GM13976 (cell line): ENCODE measurements around the gene MIX23.

Source experiments
- DNase-seq: peaks from one replicate; pipeline ENCODE4 v3.0.0; 2012; ENCODE audit warnings: low spot score
- in situ Hi-C: fragments of 300-500 bp; cut with MboI; formaldehyde crosslinking; loops from one replicate; pipeline ENCODE4 v1.12.0; 2022; ENCODE audit warnings: low sequenced_read_pairs, mixed read lengths, inconsistent platforms; ENCODE audit not compliant: unreplicated experiment
- TF ChIP-seq, protein P1 (sequence below): IDR thresholded peaks from 2 replicates; pipeline ENCODE4 v1.5.1; 2012; ENCODE audit warnings: borderline replicate concordance, mild to moderate bottlenecking; ENCODE audit not compliant: insufficient read depth; ENCODE audit errors: extremely low read depth, missing control alignments, control extremely low read depth

The MIX23 gene

DNA sequence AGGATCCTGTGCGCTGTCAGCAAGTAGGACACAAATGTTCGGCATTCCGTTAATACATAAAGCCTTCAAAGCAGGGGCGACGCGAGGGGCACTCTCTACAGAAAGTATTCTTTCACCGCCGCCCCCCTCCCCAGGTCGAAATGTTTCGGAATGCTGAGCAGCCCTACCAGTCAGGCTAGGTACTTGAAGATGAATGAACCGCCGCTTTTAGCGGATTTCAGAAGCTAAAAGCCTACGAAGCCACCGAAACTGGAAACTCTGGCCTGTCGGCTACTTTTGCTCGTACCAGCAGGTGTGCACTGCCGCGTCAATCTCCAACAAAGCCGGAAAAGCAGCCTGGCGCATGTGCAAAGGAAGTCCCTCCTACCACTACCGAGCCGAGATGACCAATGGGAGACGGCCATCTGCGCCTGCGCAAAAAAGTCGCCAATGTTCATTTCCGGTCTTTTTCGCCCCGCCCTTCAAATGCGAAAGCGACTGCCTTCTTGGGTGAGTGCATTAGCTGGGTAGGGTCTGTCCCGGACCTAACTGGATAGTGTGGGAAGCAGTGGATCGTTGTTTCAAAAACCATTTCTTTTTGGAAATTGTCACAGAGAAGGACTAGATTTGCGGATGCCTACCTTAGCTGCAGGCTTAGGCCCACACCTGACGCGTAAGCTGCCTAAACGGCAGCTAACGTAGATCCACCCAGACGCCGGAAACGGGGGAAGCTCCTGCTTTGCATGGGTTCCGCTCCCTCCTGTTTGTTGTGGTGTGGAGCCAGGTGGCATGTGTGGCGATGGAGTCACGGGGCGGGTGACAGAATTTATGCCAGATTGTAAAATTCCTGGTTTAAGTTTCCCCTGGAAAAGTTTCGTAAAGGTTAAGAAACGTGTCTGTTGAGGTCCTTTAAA, 33.0 kb upstream of the MIX23 start, which contains the start of gene WDR5B:
Gene WDR5B (minus strand): TSS at position 301 of the 893 bp plus-strand sequence. CDS start 534 bp downstream, outside the sequence.
- peak; percentile 93 for DNase-seq
- TF ChIP-seq, protein P1, sequence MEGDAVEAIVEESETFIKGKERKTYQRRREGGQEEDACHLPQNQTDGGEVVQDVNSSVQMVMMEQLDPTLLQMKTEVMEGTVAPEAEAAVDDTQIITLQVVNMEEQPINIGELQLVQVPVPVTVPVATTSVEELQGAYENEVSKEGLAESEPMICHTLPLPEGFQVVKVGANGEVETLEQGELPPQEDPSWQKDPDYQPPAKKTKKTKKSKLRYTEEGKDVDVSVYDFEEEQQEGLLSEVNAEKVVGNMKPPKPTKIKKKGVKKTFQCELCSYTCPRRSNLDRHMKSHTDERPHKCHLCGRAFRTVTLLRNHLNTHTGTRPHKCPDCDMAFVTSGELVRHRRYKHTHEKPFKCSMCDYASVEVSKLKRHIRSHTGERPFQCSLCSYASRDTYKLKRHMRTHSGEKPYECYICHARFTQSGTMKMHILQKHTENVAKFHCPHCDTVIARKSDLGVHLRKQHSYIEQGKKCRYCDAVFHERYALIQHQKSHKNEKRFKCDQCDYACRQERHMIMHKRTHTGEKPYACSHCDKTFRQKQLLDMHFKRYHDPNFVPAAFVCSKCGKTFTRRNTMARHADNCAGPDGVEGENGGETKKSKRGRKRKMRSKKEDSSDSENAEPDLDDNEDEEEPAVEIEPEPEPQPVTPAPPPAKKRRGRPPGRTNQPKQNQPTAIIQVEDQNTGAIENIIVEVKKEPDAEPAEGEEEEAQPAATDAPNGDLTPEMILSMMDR: no peak
- in situ Hi-C loops: no loop called here

DNA sequence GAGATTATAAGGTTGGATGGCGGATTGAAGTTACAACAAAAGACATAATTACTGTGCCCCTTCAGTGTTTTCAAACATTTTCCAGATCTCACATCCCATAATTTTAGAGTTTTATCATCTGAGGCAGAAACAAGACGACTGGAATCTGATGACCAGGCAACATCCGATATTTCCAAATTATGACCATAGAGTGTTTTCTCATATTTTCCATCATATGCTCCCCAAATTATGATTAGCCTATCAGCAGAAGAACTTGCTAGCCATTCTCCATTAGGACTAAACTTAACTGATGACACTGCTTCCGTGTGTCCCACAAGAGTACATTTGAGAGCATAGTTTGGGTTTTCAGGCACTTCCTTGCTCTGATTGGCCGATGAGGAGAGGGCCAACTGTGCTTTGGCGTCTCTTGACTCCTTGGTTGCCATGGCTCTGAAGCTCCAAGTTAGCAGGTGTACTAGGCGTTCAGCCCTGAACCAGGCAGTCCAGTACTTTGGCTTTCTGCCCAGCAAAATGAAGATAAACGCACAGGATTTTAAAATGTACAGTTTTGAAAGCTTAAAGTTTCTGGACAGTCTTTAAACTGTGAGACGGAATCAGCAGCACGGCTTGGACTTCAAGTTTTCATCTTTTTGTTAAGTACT, 32.2 kb upstream of the MIX23 start:
- in situ Hi-C loops: no loop called here
- peak; percentile 60 for DNase-seq

DNA sequence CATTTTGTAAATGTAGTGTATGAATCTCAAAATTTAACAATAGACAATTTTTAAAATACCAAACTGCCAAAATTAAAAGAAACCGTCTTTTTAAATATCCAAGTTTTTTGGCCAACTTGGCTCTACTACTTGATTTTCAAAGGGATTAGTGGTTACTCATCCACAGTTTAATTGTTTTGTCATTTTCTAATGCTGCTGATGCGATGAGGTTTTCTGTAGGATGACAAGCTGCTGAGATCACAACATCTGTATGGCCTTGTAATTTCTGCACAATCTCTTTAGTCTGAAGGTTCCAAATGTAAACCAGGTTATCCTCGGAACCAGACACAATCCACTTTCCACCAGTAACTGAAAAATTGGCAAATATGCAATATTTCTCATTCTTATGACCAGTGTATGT, 31.4 kb upstream of the MIX23 start:
- DNase-seq: no peak
- TF ChIP-seq, protein P1: no peak
- in situ Hi-C loops: no loop called here

More for the DNA sequence above, 32.2 kb upstream of the MIX23 start:
- TF ChIP-seq, protein P1: no peak

DNA sequence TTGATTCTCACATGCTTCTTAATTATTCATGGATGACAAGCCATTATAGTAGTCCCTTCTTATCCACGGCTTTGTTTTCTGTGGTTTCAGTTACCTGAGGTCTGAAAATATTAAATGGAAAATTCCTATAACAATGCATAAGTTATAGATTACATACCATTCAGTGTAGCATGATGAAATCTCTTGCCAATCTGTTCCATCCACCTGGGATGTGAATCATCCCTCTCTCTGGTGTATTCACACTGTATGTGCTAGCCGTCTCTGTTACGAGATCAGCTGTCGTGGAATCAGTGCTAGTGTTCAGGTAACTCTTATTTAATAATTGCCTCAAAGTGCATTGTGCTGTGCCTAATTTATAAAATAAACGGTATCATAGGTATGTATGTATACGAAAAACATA, 27.6 kb upstream of the MIX23 start:
- in situ Hi-C loops: no loop called here
- DNase-seq: no peak
- TF ChIP-seq, protein P1: no peak

DNA sequence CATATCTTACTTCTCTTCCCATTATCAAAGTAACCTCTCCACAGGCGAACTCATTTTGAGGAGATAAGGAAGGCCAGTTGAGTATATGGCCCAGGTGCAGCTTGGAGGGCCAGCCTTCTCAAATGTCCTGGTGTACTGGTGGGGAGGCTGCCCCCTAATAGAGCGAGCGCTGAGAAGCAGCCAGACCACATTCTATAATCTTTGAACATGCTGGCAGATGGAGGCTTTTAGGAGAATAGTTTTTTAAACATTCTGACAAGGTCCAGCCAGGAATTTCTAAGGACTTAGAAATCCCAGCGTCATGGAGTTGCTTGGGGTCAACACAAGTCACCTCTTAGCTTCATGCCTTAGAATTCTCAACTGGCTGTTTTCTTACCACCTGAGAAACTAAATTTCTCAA, 27.1 kb upstream of the MIX23 start:
- TF ChIP-seq, protein P1: no peak
- DNase-seq: no peak
- in situ Hi-C loops: no loop called here

DNA sequence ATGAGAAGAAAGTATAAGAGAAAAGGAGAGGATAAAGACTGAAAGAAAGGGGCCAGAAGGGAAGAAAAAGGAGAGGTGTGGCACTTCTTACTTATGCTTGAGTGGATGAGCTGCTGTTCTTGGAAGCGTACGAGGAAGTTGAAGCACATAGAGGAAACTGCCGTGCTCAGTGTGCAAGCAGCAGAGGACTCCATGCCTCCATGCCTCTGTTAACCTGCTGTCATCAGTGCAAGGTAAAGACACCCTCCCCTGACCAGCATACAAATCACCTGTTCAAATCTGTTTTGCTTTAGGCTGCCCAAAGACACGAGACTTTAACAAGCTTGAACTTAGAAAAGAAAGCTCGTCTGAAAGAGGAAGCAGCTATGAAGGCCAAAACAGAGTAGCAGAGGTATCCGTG, 26.4 kb upstream of the MIX23 start:
- TF ChIP-seq, protein P1: no peak
- no peak for DNase-seq
- in situ Hi-C loops: no loop called here
